Measurements from ENCODE around the gene PGP. TPM values are rescaled to one million over a fixed set of nuclear protein-coding genes. Genes with fewer than 3 reads are reported as not detected.
"Not testable (repeated sequence)": the region's sequence is repeated elsewhere in the genome, so short reads cannot be mapped to it uniquely, and the experiment has no call there.

Gene PGP, protein sequence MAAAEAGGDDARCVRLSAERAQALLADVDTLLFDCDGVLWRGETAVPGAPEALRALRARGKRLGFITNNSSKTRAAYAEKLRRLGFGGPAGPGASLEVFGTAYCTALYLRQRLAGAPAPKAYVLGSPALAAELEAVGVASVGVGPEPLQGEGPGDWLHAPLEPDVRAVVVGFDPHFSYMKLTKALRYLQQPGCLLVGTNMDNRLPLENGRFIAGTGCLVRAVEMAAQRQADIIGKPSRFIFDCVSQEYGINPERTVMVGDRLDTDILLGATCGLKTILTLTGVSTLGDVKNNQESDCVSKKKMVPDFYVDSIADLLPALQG
- 10 to 100 TPM; 27.3 to 30.9 TPM for total RNA-seq
- polyA plus RNA-seq: 14.7 TPM

DNA sequence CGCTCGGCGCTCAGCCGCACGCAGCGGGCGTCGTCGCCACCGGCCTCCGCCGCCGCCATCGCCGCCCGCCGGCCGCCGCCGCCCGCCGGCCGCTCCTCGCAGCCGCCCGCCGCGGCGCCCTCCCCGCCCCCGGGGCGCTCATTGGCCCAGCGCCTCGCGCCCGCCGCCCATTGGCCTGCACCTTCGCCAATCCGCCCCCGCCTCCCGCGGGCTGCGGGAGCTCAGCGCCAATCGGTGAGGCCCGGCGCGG lies at the start of gene PGP:
TSS of gene PGP (minus strand) at position 122 of the 250 bp plus-strand sequence. CDS start at position 59, 63 bp downstream.
- Mint-ChIP-seq H3K9me3 (no peaks in the 10 kb centered on the region), H3K36me3 (peaks cover 0 to 19% (median 0%) of the 10 kb centered on the region in 3 donors), H3K4me1 (peaks cover 16 to 26% (median 17%) of the 10 kb centered on the region in 3 donors), H3K27ac (peak within 1 kb of the TSS; percentile 75 to 95 (median 84)), H3K4me3 (peak within 1 kb of the TSS; percentile 82 to 95 (median 89)), H3K27me3 (no peaks in the 10 kb centered on the region)
- Histone ChIP-seq H3K4me3 (ENCODE audit: low read length) (peak within 1 kb of the TSS; percentile 93), H3K36me3 (ENCODE audit: insufficient read depth, low read length) (no peaks in the 10 kb centered on the region), H3K27me3 (ENCODE audit: insufficient read depth, low read length, poor library complexity, severe bottlenecking) (no peaks in the 10 kb centered on the region), H3K9me3 (ENCODE audit: low read length) (no peaks in the 10 kb centered on the region), H3K4me1 (ENCODE audit: insufficient read depth, low read length) (peaks cover 15% of the 10 kb centered on the region), H3K27ac (ENCODE audit: low read depth, low read length) (peak within 1 kb of the TSS; percentile 89)
- CTCF ChIA-PET: interaction anchor here (1.0 to 1.6 kb wide), 3 partner anchors 9 to 74 kb away, joined by 3 read pairs; partner anchors contain the start of gene MLST8
- POLR2A ChIA-PET: interaction anchor here (0.5 to 2.1 kb wide), 16 partner anchors 9 to 1971 kb away, joined by 3 to 20 read pairs (median 6); partner anchors contain the start of genes DNASE1L2, E4F1, ECI1 and MLST8
- DNase-seq: no peak

DNA sequence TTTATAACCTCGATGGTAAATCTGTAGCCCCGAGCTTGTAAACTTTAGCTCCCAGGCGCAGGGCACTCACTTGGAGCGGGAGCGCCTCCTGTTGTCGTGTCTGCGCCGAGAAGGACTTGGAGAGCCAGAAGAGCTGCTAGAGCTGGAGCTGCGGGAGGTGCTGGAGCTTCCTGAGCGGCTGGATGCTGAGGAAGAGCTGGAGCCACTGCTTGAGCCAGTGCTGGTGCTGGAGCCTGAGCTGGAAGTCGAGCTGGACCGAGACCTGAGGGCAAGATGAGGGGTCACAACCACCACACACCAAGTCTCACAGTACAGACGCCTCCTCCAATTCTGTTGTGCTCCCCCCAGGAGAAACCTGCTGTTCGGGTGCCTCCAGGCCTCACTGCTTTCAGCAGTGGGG lies 48.4 kb upstream of the PGP start:
- H3K9me3 Mint-ChIP-seq; H3K27ac ChIP-seq (ENCODE audit: low read depth, low read length); H3K4me3 ChIP-seq (ENCODE audit: low read length); DNase-seq; H3K9me3 ChIP-seq (ENCODE audit: low read length); H3K27me3 ChIP-seq (ENCODE audit: insufficient read depth, low read length, poor library complexity, severe bottlenecking); H3K27me3 Mint-ChIP-seq; POLR2A ChIA-PET: not testable (repeated sequence)
- CTCF ChIA-PET: interaction anchor here (1.2 to 1.5 kb wide), 2 partner anchors 48 to 68 kb away, joined by 3 to 4 read pairs; no protein-coding TSS in a partner anchor
- Mint-ChIP-seq H3K27ac (peak overlapping the region in 2 of 8 donors; percentile 24 to 57), H3K4me1 (peaks cover 26 to 31% (median 28%) of the 10 kb centered on the region in 3 donors), H3K36me3 (peaks cover 0 to 82% (median 12%) of the 10 kb centered on the region in 3 donors), H3K4me3 (peak overlapping the region in 1 of 7 donors; percentile 54)
- H3K4me1 ChIP-seq (ENCODE audit: insufficient read depth, low read length): peaks cover 18% of the 10 kb centered on the region
- H3K36me3 ChIP-seq (ENCODE audit: insufficient read depth, low read length): peaks cover 46% of the 10 kb centered on the region

DNA sequence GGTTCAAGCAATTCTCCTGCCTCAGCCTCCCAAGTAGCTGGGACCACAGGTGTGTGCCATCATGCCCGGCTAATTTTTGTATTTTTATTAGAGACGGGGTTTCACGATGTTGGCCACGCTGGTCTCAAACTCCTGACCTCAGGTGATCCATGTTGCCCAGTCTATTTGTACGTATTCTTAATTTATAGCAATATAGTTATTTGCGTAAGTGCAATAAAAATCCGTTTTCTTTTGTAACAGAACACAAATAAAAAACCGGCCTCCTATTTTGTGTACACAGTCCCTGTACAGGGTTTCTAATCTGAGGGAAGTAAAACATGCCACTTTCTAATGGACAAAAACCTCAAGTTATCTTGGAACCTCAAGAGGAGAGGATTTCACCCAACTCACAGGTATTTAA lies 45.6 kb upstream of the PGP start:
- no peak overlapping the region for H3K27ac ChIP-seq (ENCODE audit: low read depth, low read length)
- no peaks in the 10 kb centered on the region for H3K9me3 Mint-ChIP-seq
- no peak overlapping the region for H3K4me3 Mint-ChIP-seq
- ChIA-PET CTCF (interaction anchor here (1.3 kb wide), 1 partner anchor 65 kb away, joined by 3 read pairs; no protein-coding TSS in a partner anchor), POLR2A (no interaction called here)
- H3K4me1 Mint-ChIP-seq: peaks cover 9 to 12% (median 11%) of the 10 kb centered on the region in 3 donors
- H3K27ac Mint-ChIP-seq: no peak overlapping the region
- H3K36me3 Mint-ChIP-seq: peaks cover 0 to 94% (median 15%) of the 10 kb centered on the region in 3 donors
- H3K27me3 Mint-ChIP-seq: no peaks in the 10 kb centered on the region
- H3K4me1 ChIP-seq (ENCODE audit: insufficient read depth, low read length): peaks cover 5% of the 10 kb centered on the region
- H3K9me3 ChIP-seq (ENCODE audit: low read length): no peaks in the 10 kb centered on the region
- no peak for DNase-seq
- H3K27me3 ChIP-seq (ENCODE audit: insufficient read depth, low read length, poor library complexity, severe bottlenecking): no peaks in the 10 kb centered on the region
- peaks cover 72% of the 10 kb centered on the region for H3K36me3 ChIP-seq (ENCODE audit: insufficient read depth, low read length)
- no peak overlapping the region for H3K4me3 ChIP-seq (ENCODE audit: low read length)

DNA sequence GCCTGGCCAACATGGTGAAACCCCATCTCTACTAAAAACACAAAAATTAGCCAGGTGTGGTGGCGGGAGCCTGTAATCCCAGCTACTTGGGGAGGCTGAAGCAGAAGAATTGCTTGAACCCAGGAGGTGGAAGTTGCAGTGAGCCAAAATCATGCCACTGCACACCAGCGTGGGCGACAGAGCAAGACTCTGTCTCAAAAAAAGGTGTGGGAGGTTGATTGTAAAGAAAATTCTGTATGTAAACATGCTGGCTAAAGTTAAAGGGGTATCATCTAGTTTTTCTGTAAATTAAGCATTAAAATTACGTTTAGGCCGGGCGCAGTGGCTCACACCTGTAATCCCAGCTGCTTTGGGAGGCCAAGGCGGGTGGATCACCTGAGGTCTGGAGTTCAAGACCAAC lies 43.9 kb upstream of the PGP start:
- H3K27ac Mint-ChIP-seq; POLR2A ChIA-PET; H3K4me1 ChIP-seq (ENCODE audit: insufficient read depth, low read length); H3K4me3 ChIP-seq (ENCODE audit: low read length); DNase-seq; H3K9me3 ChIP-seq (ENCODE audit: low read length); H3K27me3 ChIP-seq (ENCODE audit: insufficient read depth, low read length, poor library complexity, severe bottlenecking); H3K27me3 Mint-ChIP-seq; H3K4me1 Mint-ChIP-seq; H3K27ac ChIP-seq (ENCODE audit: low read depth, low read length); H3K9me3 Mint-ChIP-seq: not testable (repeated sequence)
- H3K4me3 Mint-ChIP-seq: peak overlapping the region in 1 of 7 donors; percentile 30
- H3K36me3 ChIP-seq (ENCODE audit: insufficient read depth, low read length): peaks cover 69% of the 10 kb centered on the region
- H3K36me3 Mint-ChIP-seq: peaks cover 0 to 91% (median 15%) of the 10 kb centered on the region in 3 donors
- CTCF ChIA-PET: interaction anchor here (1.3 kb wide), 1 partner anchor 22 kb away, joined by 3 read pairs; the partner anchor contains the start of gene DNASE1L2

DNA sequence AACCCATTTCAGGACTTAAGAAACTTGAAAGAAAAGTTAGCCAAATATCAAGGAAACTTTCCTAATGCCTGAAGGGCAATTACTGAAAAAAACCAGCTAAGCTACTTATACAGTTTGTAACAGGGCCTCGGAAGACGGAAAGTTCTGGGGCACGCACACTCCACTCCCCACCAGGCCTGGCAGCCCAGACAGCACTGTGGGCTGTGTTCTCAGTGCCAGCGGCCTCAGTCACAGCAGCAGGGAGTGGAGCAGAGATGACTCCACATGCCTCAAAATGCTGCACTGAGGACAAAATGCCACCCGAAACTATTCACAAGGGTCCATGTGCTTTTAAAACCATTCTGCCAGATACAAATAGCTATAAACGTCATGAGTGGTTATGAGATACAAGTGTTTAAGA lies 43.1 kb upstream of the PGP start:
- H3K27me3 Mint-ChIP-seq: no peaks in the 10 kb centered on the region
- ChIA-PET CTCF (interaction anchor here (1.3 kb wide), 1 partner anchor 22 kb away, joined by 3 read pairs; the partner anchor contains the start of gene DNASE1L2), POLR2A (no interaction called here)
- no peak overlapping the region for H3K4me3 ChIP-seq (ENCODE audit: low read length)
- peaks cover 4 to 89% (median 16%) of the 10 kb centered on the region in 3 donors for H3K36me3 Mint-ChIP-seq
- no peaks in the 10 kb centered on the region for H3K27me3 ChIP-seq (ENCODE audit: insufficient read depth, low read length, poor library complexity, severe bottlenecking)
- H3K9me3 Mint-ChIP-seq: no peaks in the 10 kb centered on the region
- peaks cover 61% of the 10 kb centered on the region for H3K36me3 ChIP-seq (ENCODE audit: insufficient read depth, low read length)
- H3K27ac ChIP-seq (ENCODE audit: low read depth, low read length): no peak overlapping the region
- DNase-seq: no peak
- H3K4me3 Mint-ChIP-seq: no peak overlapping the region
- H3K4me1 Mint-ChIP-seq: no peaks in the 10 kb centered on the region
- no peaks in the 10 kb centered on the region for H3K4me1 ChIP-seq (ENCODE audit: insufficient read depth, low read length)
- H3K27ac Mint-ChIP-seq: peak overlapping the region in 1 of 8 donors; percentile 71
- H3K9me3 ChIP-seq (ENCODE audit: low read length): no peaks in the 10 kb centered on the region

DNA sequence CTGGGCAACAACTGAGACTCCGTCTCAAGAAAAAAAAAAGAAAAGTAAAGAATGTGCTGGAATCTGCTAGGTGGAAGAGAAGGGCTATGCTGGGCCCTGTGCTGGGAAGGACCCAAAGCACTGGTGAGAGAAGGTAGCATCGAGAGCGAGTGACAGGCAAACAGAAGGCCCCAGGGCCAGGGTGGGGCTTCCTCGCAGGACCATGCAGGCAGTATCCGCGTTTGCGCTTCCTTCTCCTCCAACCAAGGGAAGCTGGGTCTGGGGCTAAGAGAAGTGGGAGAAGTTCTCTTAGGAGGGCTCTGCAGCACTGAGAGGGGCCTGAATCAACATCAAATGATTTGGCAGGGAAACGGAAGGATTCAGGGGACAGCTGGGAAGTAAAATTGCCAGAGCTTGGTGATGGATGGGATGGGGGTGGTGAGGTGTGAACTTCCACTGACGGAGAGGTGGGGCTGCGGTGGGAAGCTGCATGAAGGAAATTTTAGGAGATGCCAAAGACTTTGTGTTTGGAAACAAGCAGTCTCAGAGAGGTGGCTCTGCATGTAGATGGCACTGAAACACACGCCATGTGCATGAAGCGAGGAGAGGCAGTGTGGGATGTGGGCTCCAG lies 42.0 kb upstream of the PGP start:
- Mint-ChIP-seq H3K27me3 (no peaks in the 10 kb centered on the region), H3K4me1 (peaks cover 0 to 4% (median 0%) of the 10 kb centered on the region in 3 donors), H3K27ac (peak overlapping the region in 4 of 8 donors; percentile 28 to 82 (median 44)), H3K36me3 (peaks cover 4 to 82% (median 9%) of the 10 kb centered on the region in 3 donors), H3K9me3 (no peaks in the 10 kb centered on the region), H3K4me3 (peak overlapping the region in 2 of 7 donors; percentile 27 to 38)
- CTCF ChIA-PET: no interaction called here
- Histone ChIP-seq H3K4me1 (ENCODE audit: insufficient read depth, low read length) (no peaks in the 10 kb centered on the region), H3K27ac (ENCODE audit: low read depth, low read length) (no peak overlapping the region), H3K9me3 (ENCODE audit: low read length) (no peaks in the 10 kb centered on the region), H3K4me3 (ENCODE audit: low read length) (no peak overlapping the region), H3K27me3 (ENCODE audit: insufficient read depth, low read length, poor library complexity, severe bottlenecking) (no peaks in the 10 kb centered on the region), H3K36me3 (ENCODE audit: insufficient read depth, low read length) (peaks cover 50% of the 10 kb centered on the region)
- no peak for DNase-seq
- POLR2A ChIA-PET: interaction anchor here (0.6 kb wide), 1 partner anchor 102 kb away, joined by 3 read pairs; no protein-coding TSS in a partner anchor

DNA sequence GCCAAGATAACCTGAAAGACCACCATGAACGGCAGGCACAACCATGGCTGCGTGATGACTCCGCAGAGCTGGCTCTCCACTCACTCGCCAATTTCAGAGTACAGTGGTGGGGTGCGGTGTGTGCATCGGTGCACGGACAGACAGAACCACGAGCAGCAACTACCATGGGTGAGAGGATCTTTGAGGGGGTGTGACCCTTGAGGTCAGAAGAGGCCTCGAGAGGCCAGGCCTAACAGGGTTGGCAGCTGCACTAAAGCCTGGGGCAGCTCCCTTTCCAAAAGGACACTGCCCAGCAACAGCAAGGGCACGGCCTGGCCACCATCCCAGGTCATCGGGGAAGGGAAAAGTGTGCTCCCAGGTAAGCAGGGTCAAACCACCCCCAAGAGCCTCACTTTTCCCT lies 38.7 kb upstream of the PGP start:
- ChIA-PET POLR2A (no interaction called here), CTCF (interaction anchor here (4.2 kb wide), 1 partner anchor 59 kb away, joined by 30 read pairs; no protein-coding TSS in a partner anchor)
- Mint-ChIP-seq H3K27me3 (no peaks in the 10 kb centered on the region), H3K4me1 (peaks cover 3 to 12% (median 8%) of the 10 kb centered on the region in 3 donors), H3K36me3 (peaks cover 4 to 54% (median 5%) of the 10 kb centered on the region in 3 donors), H3K9me3 (no peaks in the 10 kb centered on the region), H3K27ac (peak overlapping the region in 6 of 8 donors; percentile 21 to 94 (median 78)), H3K4me3 (peak overlapping the region in 3 of 7 donors; percentile 12 to 87 (median 19))
- no peak overlapping the region for H3K27ac ChIP-seq (ENCODE audit: low read depth, low read length)
- peaks cover 34% of the 10 kb centered on the region for H3K36me3 ChIP-seq (ENCODE audit: insufficient read depth, low read length)
- peaks cover 8% of the 10 kb centered on the region for H3K4me1 ChIP-seq (ENCODE audit: insufficient read depth, low read length)
- H3K27me3 ChIP-seq (ENCODE audit: insufficient read depth, low read length, poor library complexity, severe bottlenecking): no peaks in the 10 kb centered on the region
- no peak for DNase-seq
- no peaks in the 10 kb centered on the region for H3K9me3 ChIP-seq (ENCODE audit: low read length)
- no peak overlapping the region for H3K4me3 ChIP-seq (ENCODE audit: low read length)

DNA sequence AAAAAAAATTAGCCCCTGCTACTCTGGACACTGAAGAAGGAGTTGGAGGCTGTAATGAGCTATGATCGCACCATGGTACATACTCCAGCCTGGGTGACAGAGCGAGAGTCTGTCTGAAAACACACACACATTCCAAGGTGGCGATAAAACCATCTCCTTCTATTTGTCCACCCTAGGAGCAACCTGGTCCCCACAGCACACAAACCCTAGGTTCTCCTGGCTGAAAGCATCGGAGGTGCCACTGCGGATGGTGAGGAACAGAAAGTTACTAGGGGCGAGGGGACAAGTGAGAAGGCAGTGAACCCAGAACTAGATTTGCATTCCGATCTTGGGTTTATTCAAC lies 38.1 kb upstream of the PGP start:
- Histone ChIP-seq H3K4me3 (ENCODE audit: low read length) (no peak overlapping the region), H3K27ac (ENCODE audit: low read depth, low read length) (no peak overlapping the region), H3K27me3 (ENCODE audit: insufficient read depth, low read length, poor library complexity, severe bottlenecking) (no peaks in the 10 kb centered on the region), H3K4me1 (ENCODE audit: insufficient read depth, low read length) (peaks cover 8% of the 10 kb centered on the region), H3K9me3 (ENCODE audit: low read length) (no peaks in the 10 kb centered on the region), H3K36me3 (ENCODE audit: insufficient read depth, low read length) (peaks cover 29% of the 10 kb centered on the region)
- Mint-ChIP-seq H3K27me3 (no peaks in the 10 kb centered on the region), H3K4me1 (peaks cover 3 to 12% (median 8%) of the 10 kb centered on the region in 3 donors), H3K9me3 (no peaks in the 10 kb centered on the region), H3K36me3 (peaks cover 4 to 49% (median 5%) of the 10 kb centered on the region in 3 donors), H3K4me3 (peak overlapping the region in 5 of 7 donors; percentile 36 to 87 (median 57)), H3K27ac (peak overlapping the region in 6 of 8 donors; percentile 23 to 94 (median 78))
- no peak for DNase-seq
- CTCF ChIA-PET: interaction anchor here (1.0 to 4.2 kb wide), 6 partner anchors 25 to 222 kb away, joined by 3 to 30 read pairs (median 4); partner anchors contain the start of gene TBC1D24
- POLR2A ChIA-PET: interaction anchor here (1.8 kb wide), 1 partner anchor 16 kb away, joined by 8 read pairs; no protein-coding TSS in a partner anchor

Measured in CD8-positive, alpha-beta memory T cell (primary cell).